Uterus (tissue), 2 donors: Measurements from ENCODE around the gene CAMP.

Experiments used
- CTCF ChIP-seq, 4 experiments: fragments of 200-600 bp in 2 of 4; fragments of 450-650 bp in 2 of 4; sonication (generic) in 2 of 4; IDR thresholded peaks; one replicate each; pipeline ENCODE4 v1.5.1; 2016 to 2019; ENCODE audit warnings: antibody characterized with exemption in 4 of 4, mild to moderate bottlenecking in 2 of 4, moderate library complexity in 1 of 4
- POLR2A ChIP-seq, 2 donors: fragments of 450-650 bp; IDR thresholded peaks; one replicate each; pipeline ENCODE4 v1.6.1; 2016; ENCODE audit warnings: antibody characterized with exemption in 2 of 2, mild to moderate bottlenecking in 1 of 2, moderate library complexity in 1 of 2

GRCh38 chr3:48247401-48247811 lies 24.1 kb downstream of the CAMP start:
- TF ChIP-seq CTCF (IDR thresholded peaks at IDR 0.05) (no peak), POLR2A (IDR thresholded peaks at IDR 0.05) (no peak)
